Stimulated activated naive CD4-positive, alpha-beta T cell treated with Interleukin-2 at 50 U/mL for 16 hours (primary cell): ENCODE data around the gene SLC48A1.

Experiments
- DNase-seq: peaks from one replicate; lab custom pipeline; 2025; lab: John Stamatoyannopoulos, UW

The SLC48A1 gene

GRCh38 chr12:47828008-47828975 lies 55.3 kb downstream of the SLC48A1 start:
- DNase-seq = no peak

GRCh38 chr12:47828976-47829482 lies 56.0 kb downstream of the SLC48A1 start:
- no peak for DNase-seq

GRCh38 chr12:47829584-47829983 lies 56.5 kb downstream of the SLC48A1 start:
- no peak for DNase-seq
